GM23338 (cell line): ENCODE measurements around the gene PER2.

Source experiments
- POLR2AphosphoS5 ChIP-seq: IDR thresholded peaks from 2 replicates; pipeline ENCODE4 v1.6.1; 2016; ENCODE audit warnings: antibody characterized with exemption, low read depth
- TF ChIP-seq, protein P1 (sequence below), 2 experiments: fragments of 200-600 bp in 1 of 2; sonication (generic) in 1 of 2; conservative IDR thresholded peaks; 2 replicates each; pipeline versions ENCODE4 v1.5.1 to v1.6.1; 2016 to 2017; ENCODE audit warnings: antibody characterized with exemption in 2 of 2, low read depth in 2 of 2, mild to moderate bottlenecking in 2 of 2, moderate library complexity in 1 of 2
- TF ChIP-seq, protein P2 (sequence below): IDR thresholded peaks from one replicate; pipeline ENCODE4 v1.6.1; 2018; ENCODE audit warnings: antibody characterized with exemption; ENCODE audit not compliant: unreplicated experiment

DNA sequence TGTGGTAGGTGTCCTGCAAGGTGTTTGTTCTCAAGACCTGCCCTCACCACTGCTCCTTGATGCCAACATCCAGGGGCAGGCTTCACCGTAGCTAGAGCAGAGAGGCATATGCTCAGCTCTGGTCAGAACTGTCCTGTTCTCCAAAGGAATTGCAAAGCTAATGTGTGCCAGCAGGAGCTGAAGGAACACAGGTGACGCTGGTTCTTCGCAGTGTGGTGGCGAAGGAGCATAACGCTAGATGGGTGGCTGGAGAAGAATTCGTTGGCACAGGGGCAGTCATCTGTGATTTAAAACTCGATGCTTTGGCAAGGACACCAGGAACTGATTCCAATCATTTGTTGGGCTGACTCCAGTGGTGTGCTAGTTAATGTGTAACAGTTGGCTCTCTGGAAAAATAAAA, 11.4 kb upstream of the PER2 start:
- TF ChIP-seq, protein P1, sequence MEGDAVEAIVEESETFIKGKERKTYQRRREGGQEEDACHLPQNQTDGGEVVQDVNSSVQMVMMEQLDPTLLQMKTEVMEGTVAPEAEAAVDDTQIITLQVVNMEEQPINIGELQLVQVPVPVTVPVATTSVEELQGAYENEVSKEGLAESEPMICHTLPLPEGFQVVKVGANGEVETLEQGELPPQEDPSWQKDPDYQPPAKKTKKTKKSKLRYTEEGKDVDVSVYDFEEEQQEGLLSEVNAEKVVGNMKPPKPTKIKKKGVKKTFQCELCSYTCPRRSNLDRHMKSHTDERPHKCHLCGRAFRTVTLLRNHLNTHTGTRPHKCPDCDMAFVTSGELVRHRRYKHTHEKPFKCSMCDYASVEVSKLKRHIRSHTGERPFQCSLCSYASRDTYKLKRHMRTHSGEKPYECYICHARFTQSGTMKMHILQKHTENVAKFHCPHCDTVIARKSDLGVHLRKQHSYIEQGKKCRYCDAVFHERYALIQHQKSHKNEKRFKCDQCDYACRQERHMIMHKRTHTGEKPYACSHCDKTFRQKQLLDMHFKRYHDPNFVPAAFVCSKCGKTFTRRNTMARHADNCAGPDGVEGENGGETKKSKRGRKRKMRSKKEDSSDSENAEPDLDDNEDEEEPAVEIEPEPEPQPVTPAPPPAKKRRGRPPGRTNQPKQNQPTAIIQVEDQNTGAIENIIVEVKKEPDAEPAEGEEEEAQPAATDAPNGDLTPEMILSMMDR (conservative IDR thresholded peaks at IDR 0.05; ENCODE audit: low read depth in 2 of 2): no peak
- TF ChIP-seq POLR2AphosphoS5: no peak
- TF ChIP-seq, protein P2, sequence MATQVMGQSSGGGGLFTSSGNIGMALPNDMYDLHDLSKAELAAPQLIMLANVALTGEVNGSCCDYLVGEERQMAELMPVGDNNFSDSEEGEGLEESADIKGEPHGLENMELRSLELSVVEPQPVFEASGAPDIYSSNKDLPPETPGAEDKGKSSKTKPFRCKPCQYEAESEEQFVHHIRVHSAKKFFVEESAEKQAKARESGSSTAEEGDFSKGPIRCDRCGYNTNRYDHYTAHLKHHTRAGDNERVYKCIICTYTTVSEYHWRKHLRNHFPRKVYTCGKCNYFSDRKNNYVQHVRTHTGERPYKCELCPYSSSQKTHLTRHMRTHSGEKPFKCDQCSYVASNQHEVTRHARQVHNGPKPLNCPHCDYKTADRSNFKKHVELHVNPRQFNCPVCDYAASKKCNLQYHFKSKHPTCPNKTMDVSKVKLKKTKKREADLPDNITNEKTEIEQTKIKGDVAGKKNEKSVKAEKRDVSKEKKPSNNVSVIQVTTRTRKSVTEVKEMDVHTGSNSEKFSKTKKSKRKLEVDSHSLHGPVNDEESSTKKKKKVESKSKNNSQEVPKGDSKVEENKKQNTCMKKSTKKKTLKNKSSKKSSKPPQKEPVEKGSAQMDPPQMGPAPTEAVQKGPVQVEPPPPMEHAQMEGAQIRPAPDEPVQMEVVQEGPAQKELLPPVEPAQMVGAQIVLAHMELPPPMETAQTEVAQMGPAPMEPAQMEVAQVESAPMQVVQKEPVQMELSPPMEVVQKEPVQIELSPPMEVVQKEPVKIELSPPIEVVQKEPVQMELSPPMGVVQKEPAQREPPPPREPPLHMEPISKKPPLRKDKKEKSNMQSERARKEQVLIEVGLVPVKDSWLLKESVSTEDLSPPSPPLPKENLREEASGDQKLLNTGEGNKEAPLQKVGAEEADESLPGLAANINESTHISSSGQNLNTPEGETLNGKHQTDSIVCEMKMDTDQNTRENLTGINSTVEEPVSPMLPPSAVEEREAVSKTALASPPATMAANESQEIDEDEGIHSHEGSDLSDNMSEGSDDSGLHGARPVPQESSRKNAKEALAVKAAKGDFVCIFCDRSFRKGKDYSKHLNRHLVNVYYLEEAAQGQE: no peak
